Uterus (tissue), 4 donors: ENCODE data around the gene CRTAC1. TPM values are rescaled to one million over a fixed set of nuclear protein-coding genes. Genes with fewer than 3 reads are reported as not detected.

ENCODE experiments used
- DNase-seq, 2 donors: peaks; one replicate each; pipeline ENCODE4 v3.0.0-alpha.2; 2019 to 2020
- H3K27ac ChIP-seq, 2 donors: fragments of 200-600 bp; sonication (generic); 1 replicate in 1 of 2; 2 replicates in 1 of 2; pipeline ENCODE4 v1.5.1; 2016 to 2018
- H3K27me3 ChIP-seq, 2 donors: fragments of 200-600 bp; sonication (generic); one replicate each; pipeline ENCODE4 v1.5.1; 2018 to 2019; ENCODE audit warnings: control low read depth in 1 of 2
- H3K36me3 ChIP-seq, 2 donors: fragments of 200-600 bp; sonication (generic); one replicate each; pipeline ENCODE4 v1.5.1; 2019; ENCODE audit warnings: control low read depth in 1 of 2
- H3K4me1 ChIP-seq, 2 donors: fragments of 200-600 bp; sonication (generic); one replicate each; pipeline ENCODE4 v1.5.1; 2018 to 2019; ENCODE audit warnings: control low read depth in 1 of 2
- H3K4me3 ChIP-seq, 2 donors: fragments of 200-600 bp; sonication (generic); 1 replicate in 1 of 2; 2 replicates in 1 of 2; pipeline ENCODE4 v1.5.1; 2018 to 2019; ENCODE audit warnings: mild to moderate bottlenecking in 1 of 2
- H3K9me3 ChIP-seq, 2 donors: fragments of 200-600 bp; sonication (generic); one replicate each; pipeline ENCODE4 v1.5.1; 2019; ENCODE audit warnings: control low read depth in 1 of 2
- CTCF ChIP-seq, 4 experiments: fragments of 200-600 bp in 2 of 4; fragments of 450-650 bp in 2 of 4; sonication (generic) in 2 of 4; IDR thresholded peaks; one replicate each; pipeline ENCODE4 v1.5.1; 2016 to 2019; ENCODE audit warnings: antibody characterized with exemption in 4 of 4, mild to moderate bottlenecking in 2 of 4, moderate library complexity in 1 of 4
- POLR2A ChIP-seq, 2 donors: fragments of 450-650 bp; IDR thresholded peaks; one replicate each; pipeline ENCODE4 v1.6.1; 2016; ENCODE audit warnings: antibody characterized with exemption in 2 of 2, mild to moderate bottlenecking in 1 of 2, moderate library complexity in 1 of 2
- intact Hi-C: fragments of 100-400 bp; cut with DNase I; formaldehyde crosslinking; loops from one replicate; pipeline ENCODE4 v1.15.1; 2023; ENCODE audit warnings: low total_unique reads
- total RNA-seq, 4 donors: library from RNA; depleted of rRNA in 3 of 4; stranded (reverse); fragments of >200 nt in 3 of 4; gene quantifications; one replicate each; pipeline versions ENCODE4 v1.1.0 to v1.2.4, GENCODE V29; 2014 to 2023
- donor health status: DM: yes; HTN: yes; CAD: no.

CRTAC1 gene
- total RNA-seq, 4 donors from 2014 or later: 0.26 to 7.5 (median 2.0) TPM

- no peak overlapping the region for H3K27ac ChIP-seq
- no peak for TF ChIP-seq POLR2A (IDR thresholded peaks at IDR 0.05)
- TF ChIP-seq CTCF (IDR thresholded peaks at IDR 0.05): no peak
- H3K4me3 ChIP-seq: no peak overlapping the region
- no peaks in the 10 kb centered on the region for H3K36me3 ChIP-seq
- no peak for DNase-seq
- intact Hi-C loops: no loop called here
- H3K4me1 ChIP-seq: no peaks in the 10 kb centered on the region
- no peaks in the 10 kb centered on the region for H3K9me3 ChIP-seq
- no peaks in the 10 kb centered on the region for H3K27me3 ChIP-seq
Measured at GRCh38 chr10:98012644-98013043, 17.8 kb downstream of the CRTAC1 start.

- H3K4me1 ChIP-seq: no peaks in the 10 kb centered on the region
- no peaks in the 10 kb centered on the region for H3K27me3 ChIP-seq
- intact Hi-C loops: no loop called here
Measured at GRCh38 chr10:98010939-98011685, 19.3 kb downstream of the CRTAC1 start.

GRCh38 chr10:98006266-98006665, 24.2 kb downstream of the CRTAC1 start:
- TF ChIP-seq CTCF (IDR thresholded peaks at IDR 0.05) (no peak), POLR2A (IDR thresholded peaks at IDR 0.05) (no peak)
- no peak for DNase-seq
- Histone ChIP-seq H3K4me3 (no peak overlapping the region), H3K9me3 (no peaks in the 10 kb centered on the region), H3K4me1 (no peaks in the 10 kb centered on the region), H3K27ac (no peak overlapping the region), H3K27me3 (peaks cover 0 to 7% of the 10 kb centered on the region in 2 donors), H3K36me3 (no peaks in the 10 kb centered on the region)
- intact Hi-C loops: no loop called here

More at GRCh38 chr10:98010939-98011685, 19.3 kb downstream of the CRTAC1 start:
- Histone ChIP-seq H3K4me3 (no peak overlapping the region), H3K27ac (no peak overlapping the region), H3K9me3 (no peaks in the 10 kb centered on the region), H3K36me3 (no peaks in the 10 kb centered on the region)
- TF ChIP-seq POLR2A (IDR thresholded peaks at IDR 0.05) (no peak), CTCF (IDR thresholded peaks at IDR 0.05) (no peak)
- no peak for DNase-seq

GRCh38 chr10:98001736-98002135, 28.7 kb downstream of the CRTAC1 start:
- TF ChIP-seq POLR2A (IDR thresholded peaks at IDR 0.05): no peak
- TF ChIP-seq CTCF (IDR thresholded peaks at IDR 0.05): no peak
- no peaks in the 10 kb centered on the region for H3K36me3 ChIP-seq
- no peak overlapping the region for H3K27ac ChIP-seq
- no peaks in the 10 kb centered on the region for H3K4me1 ChIP-seq
- H3K9me3 ChIP-seq: no peaks in the 10 kb centered on the region
- peaks cover 0 to 7% of the 10 kb centered on the region in 2 donors for H3K27me3 ChIP-seq
- H3K4me3 ChIP-seq: no peak overlapping the region
- intact Hi-C loops: no loop called here
- no peak for DNase-seq

- Histone ChIP-seq H3K27me3 (peaks cover 0 to under 1% of the 10 kb centered on the region in 2 donors), H3K4me3 (no peak overlapping the region), H3K27ac (no peak overlapping the region), H3K4me1 (no peaks in the 10 kb centered on the region), H3K36me3 (no peaks in the 10 kb centered on the region), H3K9me3 (no peaks in the 10 kb centered on the region)
- intact Hi-C loops: no loop called here
- no peak for DNase-seq
- TF ChIP-seq POLR2A (IDR thresholded peaks at IDR 0.05) (no peak), CTCF (IDR thresholded peaks at IDR 0.05) (no peak)
Measured at GRCh38 chr10:98000346-98000745, 30.1 kb downstream of the CRTAC1 start.
